Stimulated activated CD8-positive, alpha-beta memory T cell treated with anti-CD3 and anti-CD28 coated beads, Interleukin-15, amount 100 ng/mL, for 1 hour (primary cell): ENCODE measurements around the gene MDM4.
A peak's percentile ranks its signal among the peaks of the same experiment; 100 is the strongest.

Experiments used
- DNase-seq: peaks from one replicate; pipeline ENCODE4 v3.0.0-alpha.2; 2020; ENCODE audit warnings: low read depth

The MDM4 gene

DNA sequence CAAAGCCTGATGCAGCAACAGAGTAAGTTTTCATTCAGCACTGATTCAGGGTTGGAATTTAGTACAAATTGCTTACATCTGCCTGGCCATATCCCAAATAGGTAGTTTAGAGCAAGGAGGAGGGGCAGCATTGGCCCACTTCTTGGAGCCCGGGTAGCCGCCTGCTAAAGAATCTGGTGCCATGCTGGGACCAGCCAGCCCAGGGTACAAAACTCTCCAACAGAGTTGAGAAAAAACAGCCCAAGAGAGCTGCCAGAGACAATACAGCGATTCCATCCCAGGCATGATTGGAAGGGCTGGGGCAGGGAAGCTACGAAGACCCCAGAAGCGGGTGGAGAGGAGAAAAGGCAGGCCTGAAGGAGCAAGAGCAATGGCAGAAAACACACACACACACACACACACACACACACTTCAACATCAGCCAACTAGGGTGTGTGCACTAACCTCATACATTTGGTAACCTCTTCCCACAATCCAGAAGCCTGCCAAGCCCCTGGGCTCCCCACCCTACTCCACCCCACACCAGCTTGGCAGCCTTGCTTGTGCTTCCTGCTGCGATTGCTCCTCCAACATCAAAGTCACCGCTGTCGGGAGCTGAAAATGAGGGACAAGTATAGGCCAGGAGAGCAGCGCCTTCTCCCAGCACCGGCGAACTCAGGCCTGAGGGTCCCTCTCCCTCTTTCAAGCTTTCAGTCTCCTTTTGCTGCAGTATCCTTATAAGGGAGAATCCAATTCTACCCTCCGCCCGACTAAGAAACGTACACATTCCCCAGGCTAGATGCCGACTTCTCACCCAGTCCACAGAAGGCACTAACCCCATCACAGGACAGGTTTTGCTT lies 22.8 kb upstream of the MDM4 start:
- DNase-seq, result no peak

DNA sequence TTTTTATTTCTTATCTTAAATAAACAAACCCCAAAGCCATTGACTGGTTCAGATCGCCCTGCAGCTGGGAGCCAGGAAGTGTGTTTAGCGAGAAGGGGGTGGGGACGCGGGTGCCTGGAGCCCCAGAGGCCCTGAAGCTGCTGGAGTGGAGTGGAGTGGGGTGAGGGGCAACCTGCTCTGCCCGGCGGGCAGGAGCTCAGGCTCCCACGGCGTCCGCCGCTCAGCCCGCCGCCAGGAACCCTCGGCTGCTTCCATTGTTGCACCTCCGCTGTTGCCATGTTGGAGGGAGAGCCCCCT lies 22.3 kb upstream of the MDM4 start:
- DNase-seq, result no peak

- DNase-seq, result no peak
Measured at GRCh38 chr1:204494281-204495077, 21.7 kb upstream of the MDM4 start, which contains the start of gene PIK3C2B. Gene PIK3C2B (minus strand): TSS chr1:204494805. CDS start chr1:204469802, 25,003 bp downstream.

DNA sequence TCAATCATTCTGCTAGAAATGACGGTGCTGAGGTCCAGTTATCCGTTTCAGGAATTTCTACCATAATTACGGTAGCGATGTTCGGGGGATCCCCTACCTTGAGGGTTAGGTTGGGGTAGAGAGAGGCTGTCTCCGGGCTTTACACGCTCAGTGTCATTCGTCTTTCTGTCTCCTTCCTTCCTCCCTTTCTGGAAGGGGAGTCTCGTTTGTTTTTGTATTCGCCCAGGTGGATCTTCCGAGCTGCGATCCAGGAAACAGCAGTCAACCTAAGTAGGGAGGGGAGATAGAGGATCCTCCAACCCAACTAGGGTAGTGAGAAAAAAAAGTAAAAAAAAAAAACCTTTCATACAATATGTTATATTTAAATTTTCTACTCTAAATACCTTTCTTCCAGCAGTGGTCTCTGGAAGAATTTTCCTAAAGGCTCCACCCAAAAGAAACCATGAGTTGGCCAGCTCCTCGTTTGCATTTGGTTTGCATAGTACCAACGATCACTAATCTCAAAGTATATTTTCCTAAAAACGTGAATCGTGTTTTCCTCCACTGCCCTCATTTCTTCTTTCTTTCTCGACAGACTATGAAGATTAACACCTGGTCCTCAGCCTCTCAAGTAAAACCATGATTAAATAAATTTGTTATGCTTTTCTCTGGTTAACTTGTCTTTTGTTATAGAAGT lies 21.0 kb upstream of the MDM4 start:
- DNase-seq, result no peak

- no peak for DNase-seq
Measured at GRCh38 chr1:204495777-204496176, 20.4 kb upstream of the MDM4 start.

GRCh38 chr1:204498981-204499380 lies 17.2 kb upstream of the MDM4 start:
- no peak for DNase-seq

DNA sequence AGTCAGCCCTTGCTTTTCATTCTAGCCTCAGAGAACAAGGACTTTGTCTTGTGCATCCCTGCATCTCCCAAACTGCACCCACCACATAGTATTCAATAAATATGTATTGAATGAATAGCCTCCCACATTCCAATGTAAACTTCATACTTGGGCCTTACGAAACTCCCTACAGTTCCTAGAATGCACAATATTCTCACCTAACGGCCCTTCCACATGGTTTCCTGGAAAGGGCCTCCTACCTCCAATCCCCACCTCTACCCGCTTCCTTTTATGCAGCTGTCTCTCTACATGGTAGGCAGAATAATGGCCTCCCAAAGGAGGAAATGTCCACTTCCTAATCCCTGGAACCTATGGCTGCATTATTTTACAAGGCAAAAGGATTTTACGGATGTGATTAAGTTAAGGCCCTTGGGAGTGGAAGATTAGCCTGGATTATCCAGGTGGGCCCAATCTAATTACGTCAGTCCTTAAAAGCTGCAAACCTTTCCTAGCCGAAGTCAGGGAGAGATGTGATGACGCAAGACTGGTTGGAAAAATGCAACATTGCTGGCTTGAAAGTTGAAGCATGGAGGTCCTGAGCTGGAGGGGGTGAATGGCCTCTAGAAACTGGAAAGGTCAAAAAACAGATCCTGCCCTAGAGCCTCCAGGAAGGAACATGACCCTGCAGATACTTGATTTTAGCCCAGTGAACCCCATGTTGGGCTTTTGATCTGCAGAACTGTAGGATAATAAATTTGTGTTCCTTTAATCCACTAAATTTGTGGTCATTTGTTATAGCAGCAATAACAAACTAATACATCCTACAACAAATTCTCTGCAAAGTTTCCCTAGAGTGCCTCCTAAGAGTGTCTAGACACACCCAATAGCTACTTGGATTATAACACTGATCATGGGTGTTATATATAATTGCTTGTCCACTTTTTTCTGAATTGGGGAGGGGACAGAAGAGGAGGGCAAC lies 16.4 kb upstream of the MDM4 start:
- DNase-seq, result no peak

DNA sequence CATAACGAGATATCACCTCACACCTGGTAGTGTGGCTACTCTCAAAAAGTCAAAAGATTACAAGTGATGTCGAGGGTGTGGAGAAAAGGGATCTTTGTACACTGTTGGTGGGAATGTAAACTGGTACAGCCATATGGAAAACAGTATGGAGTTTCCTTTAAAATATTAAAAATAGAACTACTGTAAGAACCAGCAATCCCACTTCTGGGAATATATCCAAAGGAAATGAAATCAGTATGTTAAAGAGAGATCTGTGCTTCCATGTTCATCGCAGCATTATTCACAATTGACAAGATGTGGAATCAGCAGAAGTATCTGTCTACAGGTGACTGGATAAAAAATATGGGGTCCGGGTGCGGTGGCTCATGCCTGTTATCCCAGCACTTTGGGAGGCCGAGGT lies 14.0 kb upstream of the MDM4 start:
- no peak for DNase-seq

GRCh38 chr1:204503122-204503912 lies 12.9 kb upstream of the MDM4 start:
- no peak for DNase-seq

GRCh38 chr1:204503913-204504519 lies 12.2 kb upstream of the MDM4 start:
- DNase-seq, result no peak

DNA sequence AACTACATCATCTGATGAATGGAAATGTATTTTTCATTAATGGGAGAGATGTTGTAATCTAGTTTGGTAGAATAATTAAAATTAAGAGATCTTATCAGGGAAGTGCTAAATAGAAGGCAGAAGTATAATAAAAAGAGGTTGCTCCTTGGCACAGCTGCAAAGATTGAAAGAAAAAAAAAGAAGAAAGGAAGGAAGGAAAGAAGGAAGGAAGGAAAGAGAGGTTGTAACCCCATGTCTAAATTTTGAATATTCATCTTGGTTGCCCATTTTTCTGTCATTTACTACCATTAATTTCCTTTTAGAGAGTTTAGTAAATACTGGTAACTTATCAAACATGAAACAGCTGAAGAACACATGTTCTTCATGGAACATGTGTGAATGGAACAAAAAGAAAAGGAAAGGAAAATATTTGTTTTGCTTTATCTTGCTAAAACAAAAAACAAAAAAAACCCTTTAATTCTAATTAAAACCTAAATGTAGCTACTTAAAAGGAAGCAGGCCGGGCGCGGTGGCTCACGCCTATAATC lies 10.5 kb upstream of the MDM4 start:
- DNase-seq, result no peak

DNA sequence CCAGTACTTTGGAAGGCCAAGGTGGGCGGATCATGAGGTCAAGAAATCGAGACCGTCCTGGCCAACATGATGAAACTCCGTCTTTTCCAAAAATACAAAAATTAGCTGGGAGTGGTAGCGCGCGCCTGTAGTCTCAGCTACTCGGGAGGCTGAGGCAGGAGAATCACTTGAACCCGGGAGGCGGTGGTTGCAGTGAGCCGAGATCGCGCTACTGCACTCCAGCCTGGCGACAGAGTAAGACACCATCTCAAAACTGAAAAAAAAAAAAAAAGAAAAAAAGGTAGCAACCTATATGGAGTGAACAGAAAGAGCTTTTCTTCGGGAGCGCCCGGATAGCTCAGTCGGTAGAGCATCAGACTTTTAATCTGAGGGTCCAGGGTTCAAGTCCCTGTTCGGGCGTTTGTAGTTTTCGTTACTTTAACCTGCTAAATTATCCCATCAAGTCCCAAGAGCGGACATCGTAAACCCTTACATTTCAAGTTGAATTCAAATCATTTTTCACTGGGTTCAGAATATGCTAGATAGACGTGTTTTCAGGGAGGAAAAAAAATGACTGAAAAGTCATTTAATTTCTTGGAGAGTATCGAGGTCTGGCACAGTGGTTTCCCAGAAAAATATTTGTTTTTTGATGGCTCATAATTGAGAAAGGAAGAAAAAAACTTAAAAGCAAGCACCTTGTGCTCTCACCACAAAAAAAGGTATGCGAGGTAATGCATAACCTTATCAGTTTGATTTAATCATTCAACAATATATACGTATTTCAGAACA lies 9.8 kb upstream of the MDM4 start:
- DNase-seq, result peak; percentile 51

DNA sequence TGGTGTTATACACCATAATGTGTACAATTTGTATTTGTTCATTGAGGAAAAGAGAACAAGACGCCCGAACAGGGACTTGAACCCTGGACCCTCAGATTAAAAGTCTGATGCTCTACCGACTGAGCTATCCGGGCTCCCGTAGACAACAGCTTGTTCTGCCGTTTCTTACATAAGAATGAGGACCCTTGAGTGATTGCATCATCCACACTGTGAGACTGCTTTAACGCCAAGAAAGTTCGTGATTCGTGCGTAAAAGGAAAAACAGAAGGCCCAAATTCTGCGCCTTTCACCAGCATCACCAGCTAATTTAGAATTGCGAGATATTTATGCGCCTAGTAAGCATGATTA lies 9.3 kb upstream of the MDM4 start:
- DNase-seq, result peak; percentile 81

- DNase-seq, result no peak
Measured at GRCh38 chr1:204507317-204508105, 8.7 kb upstream of the MDM4 start.

GRCh38 chr1:204509186-204509635 lies 7.0 kb upstream of the MDM4 start:
- DNase-seq, result no peak

DNA sequence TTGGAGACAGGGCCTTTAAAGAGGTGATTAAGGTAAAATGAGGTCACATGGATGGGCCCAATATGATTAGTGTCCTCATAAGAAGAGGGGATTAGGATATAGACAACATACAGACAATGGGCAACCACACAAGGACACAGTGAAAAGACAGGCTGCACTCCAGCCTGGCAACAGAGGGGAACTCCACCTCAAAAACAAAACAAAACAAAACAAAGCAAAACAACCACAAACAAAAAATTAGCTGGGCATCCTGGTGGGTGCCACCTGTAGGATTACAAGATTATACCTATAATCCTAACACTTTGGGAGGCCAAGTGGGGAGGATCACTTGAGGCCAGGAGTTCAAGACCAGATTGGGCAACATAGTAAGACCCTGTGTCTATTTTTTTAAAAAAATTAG lies 4.8 kb upstream of the MDM4 start:
- DNase-seq, result no peak

- no peak for DNase-seq
Measured at GRCh38 chr1:204513117-204513716, 3.0 kb upstream of the MDM4 start.

- DNase-seq, result no peak
Measured at GRCh38 chr1:204514828-204515227, 1.4 kb upstream of the MDM4 start.
